ENCODE data around the gene NPPB.

The NPPB gene

GRCh38 chr1:11880911-11881748 is 22.4 kb upstream of the NPPB start:
- DNase-seq (ENCODE audit: low read depth in 2 of 2): no peak

GRCh38 chr1:11880181-11880575 is 21.4 kb upstream of the NPPB start:
- no peak for DNase-seq (ENCODE audit: low read depth in 2 of 2)

GRCh38 chr1:11879311-11880180 is 20.8 kb upstream of the NPPB start:
- DNase-seq (ENCODE audit: low read depth in 2 of 2): no peak

GRCh38 chr1:11878891-11879190 is 20.1 kb upstream of the NPPB start:
- DNase-seq (ENCODE audit: low read depth in 2 of 2): no peak

- no peak for DNase-seq (ENCODE audit: low read depth in 2 of 2)
Measured at GRCh38 chr1:11878081-11878890, 19.5 kb upstream of the NPPB start.

- no peak for DNase-seq (ENCODE audit: low read depth in 2 of 2)
Measured at GRCh38 chr1:11877074-11877473, 18.3 kb upstream of the NPPB start.

DNA sequence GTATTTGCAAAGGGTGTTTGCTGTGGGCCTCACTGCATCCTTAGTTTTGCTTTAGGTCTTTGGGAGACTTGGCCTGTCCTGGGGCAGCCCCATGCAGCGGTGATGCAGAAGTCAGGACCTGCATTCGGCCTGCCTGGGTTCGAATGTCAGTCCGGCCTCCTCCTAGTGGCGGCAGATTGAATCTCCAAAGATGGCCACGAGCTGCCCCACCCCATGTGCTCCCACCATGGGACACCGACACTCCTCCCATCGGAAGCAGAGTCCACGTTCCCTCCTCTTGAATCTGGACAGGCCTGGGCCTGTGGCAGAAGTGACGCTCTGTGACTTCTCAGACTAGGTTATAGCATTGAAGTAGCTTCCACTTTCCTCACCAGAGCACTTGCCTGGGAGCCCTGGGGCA is 16.3 kb upstream of the NPPB start:
- no peak for DNase-seq (ENCODE audit: low read depth in 2 of 2)

- no peak for DNase-seq (ENCODE audit: low read depth in 2 of 2)
Measured at GRCh38 chr1:11874624-11875023, 15.9 kb upstream of the NPPB start.

DNA sequence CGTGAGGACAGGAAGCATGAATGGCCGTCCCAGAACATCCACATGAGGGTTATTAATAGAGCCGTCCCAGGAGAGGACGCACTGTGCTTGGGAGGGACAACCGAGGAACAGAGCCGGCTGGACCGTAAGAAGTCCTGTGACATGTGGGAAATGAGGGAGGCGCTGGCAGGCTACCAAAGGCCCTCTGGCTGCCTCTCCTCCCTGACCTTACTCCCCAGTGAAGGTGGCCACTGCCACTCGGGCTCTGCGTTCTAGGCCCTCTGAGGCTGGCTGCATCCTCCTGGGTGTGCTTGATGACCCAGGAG is 15.5 kb upstream of the NPPB start:
- DNase-seq (ENCODE audit: low read depth in 2 of 2): no peak

- no peak for DNase-seq (ENCODE audit: low read depth in 2 of 2)
Measured at GRCh38 chr1:11873395-11874257, 14.9 kb upstream of the NPPB start.

DNA sequence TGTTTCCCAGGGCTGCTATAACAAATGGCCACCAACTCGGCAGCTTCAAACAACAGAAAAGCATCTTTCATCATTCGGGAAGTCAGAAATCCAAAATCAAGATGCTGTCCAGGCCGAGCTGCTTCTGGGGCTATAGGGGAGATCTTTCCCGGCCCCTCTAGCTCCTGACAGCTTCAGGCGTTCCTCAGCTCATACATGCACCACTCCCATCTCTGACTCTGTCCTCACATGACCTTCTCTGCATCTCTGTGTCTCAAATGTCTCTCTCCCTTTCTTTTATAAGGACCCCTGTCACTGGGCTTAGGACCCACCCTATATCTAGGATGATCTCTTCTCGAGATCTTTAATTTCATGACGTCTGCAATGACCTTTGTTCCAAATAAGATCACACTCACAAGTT is 13.8 kb upstream of the NPPB start:
- DNase-seq (ENCODE audit: low read depth in 2 of 2): no peak

DNA sequence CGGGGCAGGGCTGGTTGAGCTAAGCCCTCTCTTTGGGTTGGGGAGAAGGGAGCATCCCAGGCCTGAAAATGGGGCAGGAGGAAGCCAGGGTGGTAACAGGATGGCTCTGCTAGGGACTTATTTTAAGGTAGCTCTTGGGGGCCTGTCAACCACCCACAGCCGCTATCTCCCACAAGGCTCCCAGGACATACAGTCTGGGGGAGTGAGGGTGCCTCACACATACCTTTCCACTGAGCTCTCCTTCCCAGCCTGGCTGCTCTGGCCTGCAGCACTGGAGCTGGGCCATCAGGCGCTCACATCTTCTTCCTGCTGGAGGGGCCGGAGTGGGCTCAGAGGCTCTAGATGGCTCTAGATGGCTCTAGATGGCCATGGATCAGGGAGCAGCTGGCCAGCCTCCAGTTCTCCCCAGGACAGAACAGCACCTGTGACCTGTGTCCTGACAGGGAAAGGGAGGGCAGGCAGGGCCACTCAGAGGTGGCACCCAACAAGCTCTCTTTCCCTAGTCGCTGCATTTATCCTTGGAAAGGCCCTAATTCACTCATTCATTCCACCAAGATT is 11.0 kb upstream of the NPPB start:
- DNase-seq (ENCODE audit: low read depth in 2 of 2): no peak

DNA sequence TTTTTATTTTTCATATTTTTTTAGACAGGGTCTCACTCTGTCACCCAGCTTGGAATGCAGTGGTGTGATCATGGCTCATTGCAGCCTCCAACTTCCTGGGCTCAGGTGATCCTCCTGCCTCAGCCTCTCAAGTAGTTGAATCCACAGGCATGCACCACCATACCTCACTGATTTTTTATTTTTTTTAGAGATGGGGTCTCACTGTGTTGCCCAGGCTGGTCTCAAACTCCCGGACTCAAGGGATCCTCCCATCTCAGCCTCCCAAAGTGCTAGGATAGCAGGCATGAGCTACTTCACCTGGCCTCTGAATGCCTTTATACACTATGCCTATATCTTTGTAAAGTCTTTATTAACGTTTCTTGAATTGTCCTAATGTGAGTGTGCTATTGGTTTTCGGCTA is 10.4 kb upstream of the NPPB start:
- DNase-seq (ENCODE audit: low read depth in 2 of 2): no peak

- no peak for DNase-seq (ENCODE audit: low read depth in 2 of 2)
Measured at GRCh38 chr1:11868331-11868980, 9.7 kb upstream of the NPPB start.

DNA sequence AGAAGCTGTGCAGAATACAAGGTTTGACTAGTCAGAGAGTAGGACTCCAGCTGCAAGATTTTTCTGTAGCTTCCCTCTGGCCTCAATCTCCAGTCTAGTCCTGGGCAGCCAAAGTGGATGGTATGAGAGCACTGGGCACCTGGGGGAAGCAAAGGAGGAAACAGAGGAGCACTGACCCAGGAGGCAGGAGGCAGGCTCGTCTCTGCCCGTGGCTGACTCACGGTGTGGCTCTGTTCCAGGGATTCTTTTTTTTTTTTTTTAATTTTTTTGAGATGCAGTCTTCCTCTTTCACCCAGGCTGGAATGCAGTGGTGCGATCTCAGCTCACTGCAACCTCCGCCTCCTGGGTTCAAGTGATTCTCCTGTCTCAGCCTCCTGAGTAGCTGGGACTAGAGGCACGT is 4.1 kb upstream of the NPPB start:
- no peak for DNase-seq (ENCODE audit: low read depth in 2 of 2)

DNA sequence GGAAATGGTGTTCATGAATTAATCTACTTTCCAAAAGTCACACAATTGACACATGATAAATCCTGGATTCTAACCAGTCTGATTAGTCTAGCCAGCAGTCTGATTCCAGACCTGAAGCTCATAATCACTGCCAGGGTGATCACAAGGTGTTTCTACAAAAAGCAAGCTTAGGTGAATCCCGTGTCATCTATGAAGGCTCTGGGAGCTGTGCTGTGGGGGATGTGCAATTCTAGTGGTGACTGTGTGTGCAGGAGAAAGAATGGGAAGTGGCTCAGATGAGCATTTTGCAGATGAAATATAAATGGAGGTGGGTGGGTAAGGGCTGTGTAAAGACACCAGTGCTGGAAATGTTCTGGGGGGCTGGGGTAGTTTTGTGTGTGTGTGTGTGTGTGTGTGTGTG is 1.8 kb upstream of the NPPB start:
- no peak for DNase-seq (ENCODE audit: low read depth in 2 of 2)

DNA sequence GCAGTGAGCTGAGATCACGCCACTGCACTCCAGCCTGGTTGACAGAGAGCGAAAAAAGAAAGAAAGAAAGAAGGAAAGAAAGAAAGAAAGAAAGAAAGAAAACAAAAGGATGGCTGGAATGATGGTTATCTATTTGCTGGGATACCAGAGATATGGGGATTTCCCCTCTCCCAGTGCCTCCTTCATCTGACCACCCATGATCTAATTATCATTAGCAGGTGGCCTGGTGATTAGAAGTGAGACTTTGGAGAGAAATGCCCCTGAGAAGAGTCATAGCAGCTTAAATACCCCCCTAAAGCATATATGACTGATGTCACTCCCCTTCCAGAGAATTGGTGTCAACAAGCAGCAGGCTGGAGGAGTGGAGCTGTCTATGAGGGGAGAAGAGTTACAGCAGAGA is 1.3 kb upstream of the NPPB start:
- DNase-seq (ENCODE audit: low read depth in 2 of 2): no peak

- DNase-seq (ENCODE audit: low read depth in 2 of 2): peak; percentile 36 to 48
Measured at GRCh38 chr1:11858968-11859871, 475 bp upstream of the NPPB start.

GRCh38 chr1:11858158-11858557 is 587 bp downstream of the NPPB start:
- no peak for DNase-seq (ENCODE audit: low read depth in 2 of 2)
